KMS-11 (cell line): ENCODE measurements around the gene IQSEC1.

Experiments used
- H2AFZ ChIP-seq: fragments of 200-600 bp; sonication (generic); 2 replicates; pipeline ENCODE4 v1.6.1; 2016; ENCODE audit warnings: antibody characterized with exemption, mixed run types, low read depth
- H3K27ac ChIP-seq: fragments of 200-600 bp; sonication (generic); 2 replicates; pipeline ENCODE4 v1.6.1; 2016; ENCODE audit warnings: mild to moderate bottlenecking, mixed run types
- H3K27me3 ChIP-seq: fragments of 200-600 bp; sonication (generic); 2 replicates; pipeline ENCODE4 v1.6.1; 2017; ENCODE audit warnings: mild to moderate bottlenecking, low read depth, mixed run types, moderate library complexity; ENCODE audit not compliant: insufficient read depth
- H3K36me3 ChIP-seq: fragments of 200-600 bp; sonication (generic); 2 replicates; pipeline ENCODE4 v1.6.1; 2017; ENCODE audit warnings: mild to moderate bottlenecking, mixed run types; ENCODE audit not compliant: insufficient read depth
- H3K4me1 ChIP-seq: fragments of 200-600 bp; sonication (generic); 2 replicates; pipeline ENCODE4 v1.6.1; 2016; ENCODE audit warnings: mild to moderate bottlenecking, low read depth, mixed run types; ENCODE audit not compliant: poor library complexity, severe bottlenecking
- H3K4me2 ChIP-seq: fragments of 200-600 bp; sonication (generic); 2 replicates; pipeline ENCODE4 v1.7.0; 2016; ENCODE audit warnings: mild to moderate bottlenecking, mixed run types
- H3K4me3 ChIP-seq: fragments of 200-600 bp; sonication (generic); IDR thresholded peaks from 2 replicates; pipeline ENCODE4 v1.6.1; 2017; ENCODE audit warnings: low read depth, low read length, mixed read lengths; ENCODE audit not compliant: insufficient read depth
- H3K79me2 ChIP-seq: fragments of 200-600 bp; sonication (generic); 2 replicates; pipeline ENCODE4 v1.6.1; 2016; ENCODE audit warnings: low read depth, mixed run types; ENCODE audit not compliant: insufficient read depth
- H3K9ac ChIP-seq: fragments of 200-600 bp; sonication (generic); 2 replicates; pipeline ENCODE4 v1.6.1; 2016; ENCODE audit warnings: mild to moderate bottlenecking, mixed run types
- H4K20me1 ChIP-seq: fragments of 200-600 bp; sonication (generic); 2 replicates; pipeline ENCODE4 v1.6.1; 2016; ENCODE audit warnings: mild to moderate bottlenecking, mixed run types; ENCODE audit not compliant: insufficient read depth
- CTCF ChIP-seq: fragments of 200-600 bp; sonication (generic); conservative IDR thresholded peaks from 2 replicates; pipeline ENCODE4 v1.6.1; 2017; ENCODE audit warnings: low read depth, mild to moderate bottlenecking, antibody characterized with exemption, low read length, moderate library complexity, mixed read lengths

The IQSEC1 gene

GRCh38 chr3:12991481-12991837 lies 81.8 kb downstream of the IQSEC1 start:
- Histone ChIP-seq H3K27me3 (no peaks in the 10 kb centered on the region), H3K79me2 (no peaks in the 10 kb centered on the region), H3K4me3 (no peak overlapping the region), H2AFZ (no peak overlapping the region), H3K4me2 (no peak overlapping the region), H3K27ac (no peak overlapping the region), H3K36me3 (no peaks in the 10 kb centered on the region), H3K4me1 (peaks cover 5% of the 10 kb centered on the region), H4K20me1 (no peaks in the 10 kb centered on the region), H3K9ac (no peak overlapping the region)
- no peak for TF ChIP-seq CTCF

GRCh38 chr3:12990781-12991480 lies 82.3 kb downstream of the IQSEC1 start:
- Histone ChIP-seq H3K79me2 (no peaks in the 10 kb centered on the region), H3K4me2 (no peak overlapping the region), H3K36me3 (no peaks in the 10 kb centered on the region), H3K27ac (no peak overlapping the region), H4K20me1 (no peaks in the 10 kb centered on the region), H3K4me3 (no peak overlapping the region), H3K4me1 (peaks cover 5% of the 10 kb centered on the region), H2AFZ (no peak overlapping the region), H3K27me3 (no peaks in the 10 kb centered on the region), H3K9ac (no peak overlapping the region)
- no peak for TF ChIP-seq CTCF

- peaks cover 3% of the 10 kb centered on the region for H3K4me1 ChIP-seq
- TF ChIP-seq CTCF = no peak
Measured at GRCh38 chr3:12990306-12990705, 82.9 kb downstream of the IQSEC1 start.

GRCh38 chr3:12988728-12989454 lies 84.3 kb downstream of the IQSEC1 start:
- H3K79me2 ChIP-seq = no peaks in the 10 kb centered on the region
- no peaks in the 10 kb centered on the region for H4K20me1 ChIP-seq
- TF ChIP-seq CTCF = no peak
- H3K9ac ChIP-seq = no peak overlapping the region
- H3K4me2 ChIP-seq = no peak overlapping the region
- H3K36me3 ChIP-seq = no peaks in the 10 kb centered on the region
- H3K4me3 ChIP-seq = no peak overlapping the region
- H3K4me1 ChIP-seq = peaks cover 4% of the 10 kb centered on the region
- no peak overlapping the region for H3K27ac ChIP-seq
- no peaks in the 10 kb centered on the region for H3K27me3 ChIP-seq
- no peak overlapping the region for H2AFZ ChIP-seq

More at GRCh38 chr3:12990306-12990705, 82.9 kb downstream of the IQSEC1 start:
- no peaks in the 10 kb centered on the region for H3K36me3 ChIP-seq
- H3K27ac ChIP-seq = no peak overlapping the region
- H3K9ac ChIP-seq = no peak overlapping the region
- H4K20me1 ChIP-seq = no peaks in the 10 kb centered on the region
- no peaks in the 10 kb centered on the region for H3K79me2 ChIP-seq
- H3K4me2 ChIP-seq = no peak overlapping the region
- no peak overlapping the region for H3K4me3 ChIP-seq
- no peak overlapping the region for H2AFZ ChIP-seq
- no peaks in the 10 kb centered on the region for H3K27me3 ChIP-seq
